ENCODE measurements around the gene ODF2.
"Not testable (repeated sequence)": the region's sequence is repeated elsewhere in the genome, so short reads cannot be mapped to it uniquely, and the experiment has no call there.

ODF2 gene

GRCh38 chr9:128424268-128424780 is 31.5 kb upstream of the ODF2 start:
- DNase-seq (ENCODE audit: low spot score) = no peak

DNA sequence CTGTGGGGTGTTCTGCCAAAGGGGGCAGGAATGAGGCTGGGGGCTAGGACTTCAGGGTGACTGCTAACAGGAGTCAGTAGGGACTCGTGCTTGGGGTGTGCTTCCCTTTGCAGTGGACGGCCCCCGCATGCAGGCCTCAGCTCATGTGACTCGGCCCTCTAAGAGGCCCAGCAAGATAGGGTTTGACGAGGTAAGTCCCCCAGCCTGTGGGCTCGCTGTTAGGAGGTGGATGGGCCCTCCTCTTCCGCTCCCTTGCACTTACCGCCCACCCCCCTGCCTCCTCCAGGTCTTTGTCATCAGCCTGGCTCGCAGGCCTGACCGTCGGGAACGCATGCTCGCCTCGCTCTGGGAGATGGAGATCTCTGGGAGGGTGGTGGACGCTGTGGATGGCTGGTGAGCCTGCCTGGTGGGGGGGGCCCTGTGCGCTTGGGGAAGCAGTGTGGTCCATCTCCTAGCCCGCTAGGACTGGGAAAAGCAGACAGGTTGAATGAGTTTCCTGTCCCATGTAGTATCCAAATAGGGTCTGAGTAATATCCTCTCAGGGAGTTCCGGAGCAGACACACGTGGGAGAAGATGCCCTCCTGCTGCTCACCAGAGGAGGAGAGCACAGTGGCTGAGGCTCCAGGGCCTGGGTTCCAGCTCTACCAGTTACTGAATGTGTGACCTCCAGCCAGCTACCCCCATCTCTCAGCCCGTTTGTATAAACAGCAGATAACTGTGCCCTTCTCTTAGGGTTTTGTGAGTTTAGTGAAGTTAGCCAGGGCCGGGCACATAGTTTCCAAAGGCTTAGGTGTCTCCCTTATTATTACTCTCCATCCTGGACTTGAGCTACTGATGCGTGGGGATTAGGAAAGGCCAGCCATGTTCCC is 26.9 kb upstream of the ODF2 start:
- DNase-seq (ENCODE audit: low spot score) = no peak

DNA sequence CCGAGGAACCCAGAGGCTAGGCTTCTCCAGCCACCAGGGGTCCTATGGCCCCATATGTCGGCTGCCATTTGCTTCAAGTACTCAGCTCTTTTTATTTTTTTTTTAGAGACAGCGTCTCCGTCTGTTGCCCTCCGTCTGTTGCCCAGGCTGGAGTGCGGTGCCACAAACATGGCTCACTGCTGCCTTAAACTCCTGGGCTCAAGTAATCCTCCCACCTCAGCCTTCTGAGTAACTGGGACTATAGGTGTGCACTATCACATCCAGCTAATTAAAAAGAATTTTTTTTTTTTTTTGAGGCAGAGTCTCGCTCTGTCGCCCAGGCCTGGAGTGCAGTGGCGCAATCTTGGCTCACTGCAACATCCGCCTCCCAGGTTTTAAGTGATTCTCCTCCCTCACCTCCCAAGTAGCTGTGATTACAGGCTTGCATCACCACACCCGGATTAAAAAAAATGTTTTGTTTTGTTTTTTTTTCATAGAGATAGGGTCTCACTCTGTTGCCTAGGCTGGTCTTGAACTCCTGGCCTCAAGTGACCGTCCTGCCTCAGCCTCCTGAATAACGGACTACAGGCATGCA is 26.2 kb upstream of the ODF2 start:
- DNase-seq (ENCODE audit: low spot score) = no peak

GRCh38 chr9:128431207-128431606 is 24.6 kb upstream of the ODF2 start:
- no peak for DNase-seq (ENCODE audit: low spot score)

- no peak for DNase-seq (ENCODE audit: low spot score)
Measured at GRCh38 chr9:128434340-128434739, 21.5 kb upstream of the ODF2 start.

- no peak for DNase-seq (ENCODE audit: low spot score)
Measured at GRCh38 chr9:128435611-128436010, 20.2 kb upstream of the ODF2 start.

DNA sequence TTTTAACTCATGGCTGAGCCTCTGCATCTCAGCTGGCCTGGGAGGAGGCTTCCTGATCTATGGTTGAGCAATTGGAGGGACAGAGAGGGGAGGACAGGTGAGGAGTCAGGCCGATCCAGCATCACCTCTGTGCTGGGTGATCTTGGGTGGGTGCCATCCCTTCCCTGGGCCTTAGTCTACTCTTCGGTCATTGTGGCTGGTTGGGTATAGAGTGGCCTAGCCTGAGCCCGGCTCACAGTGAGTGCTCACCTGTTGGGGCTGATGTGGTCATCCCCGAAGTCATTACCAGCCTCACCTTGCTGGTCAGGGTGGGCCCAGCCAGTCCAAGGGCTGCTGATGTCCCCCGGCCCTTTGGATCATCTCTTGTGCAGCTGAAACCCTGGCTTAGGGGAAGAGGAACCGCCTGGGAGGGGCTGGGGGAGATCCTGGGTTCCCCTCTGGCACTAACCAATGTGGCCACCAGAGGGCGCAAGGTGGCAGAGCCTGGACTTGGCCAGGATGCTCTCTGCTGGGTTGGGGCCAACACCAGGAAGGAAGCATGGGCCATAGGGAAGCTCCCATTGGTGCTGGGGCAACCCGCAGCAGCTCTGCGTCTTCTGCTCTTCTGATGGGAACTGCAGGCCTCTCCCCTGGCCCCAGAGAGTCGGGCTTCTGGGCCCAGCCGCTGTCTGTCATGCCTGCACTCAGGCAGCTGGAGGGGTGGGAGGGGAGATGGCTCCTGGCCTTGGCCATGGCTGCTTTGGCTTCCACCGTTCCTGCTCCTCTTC is 17.3 kb upstream of the ODF2 start:
- DNase-seq (ENCODE audit: low spot score) = peak; percentile 74

GRCh38 chr9:128439273-128439672 is 16.5 kb upstream of the ODF2 start:
- DNase-seq (ENCODE audit: low spot score) = no peak

GRCh38 chr9:128442150-128442549 is 13.7 kb upstream of the ODF2 start:
- DNase-seq (ENCODE audit: low spot score) = no peak

DNA sequence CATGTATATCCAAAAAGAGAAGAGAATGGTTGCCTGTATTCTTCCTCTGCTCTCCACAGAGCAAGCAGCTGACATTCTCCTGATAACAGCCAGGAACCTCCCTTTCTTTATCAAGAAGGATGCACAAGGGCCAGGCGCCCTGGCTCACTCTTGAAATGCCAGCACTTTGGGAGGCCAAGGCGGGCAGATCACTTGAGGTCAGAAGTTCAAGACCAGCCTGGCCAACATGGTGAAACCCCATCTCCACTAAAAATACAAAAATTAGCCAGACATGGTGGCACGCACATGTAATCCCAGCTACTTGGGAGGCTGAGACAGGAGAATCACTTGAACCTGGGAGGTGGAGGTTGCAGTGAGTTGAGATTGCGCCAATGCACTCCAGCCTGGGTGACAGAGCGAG is 9.3 kb upstream of the ODF2 start:
- not testable (repeated sequence) for DNase-seq (ENCODE audit: low spot score)

GRCh38 chr9:128448746-128449145 is 7.1 kb upstream of the ODF2 start:
- DNase-seq (ENCODE audit: low spot score) = no peak

DNA sequence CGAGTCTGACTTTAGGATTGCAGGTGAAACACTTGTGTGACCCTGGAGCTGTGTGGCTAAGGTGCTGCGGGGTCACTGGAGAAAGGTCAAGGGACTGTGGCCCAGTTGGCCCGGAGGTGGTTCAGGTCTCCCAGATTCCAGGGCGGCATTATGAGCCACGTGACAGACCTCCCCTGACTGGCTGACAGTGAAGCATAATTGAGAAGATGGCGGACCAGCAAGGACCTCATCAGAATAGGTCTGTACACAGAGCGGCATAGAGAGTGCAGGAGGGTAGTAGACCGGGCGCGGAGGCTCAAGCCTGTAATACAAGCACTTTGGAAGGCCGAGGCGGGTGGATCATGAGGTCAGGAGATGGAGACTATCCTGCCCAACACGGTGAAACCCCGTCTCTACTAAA is 815 bp upstream of the ODF2 start:
- no peak for DNase-seq (ENCODE audit: low spot score)

GRCh38 chr9:128456613-128457061 is 831 bp downstream of the ODF2 start:
- peak; percentile 59 for DNase-seq (ENCODE audit: low spot score)

- DNase-seq (ENCODE audit: low spot score) = no peak
Measured at GRCh38 chr9:128457207-128457606, 1.4 kb downstream of the ODF2 start.

DNA sequence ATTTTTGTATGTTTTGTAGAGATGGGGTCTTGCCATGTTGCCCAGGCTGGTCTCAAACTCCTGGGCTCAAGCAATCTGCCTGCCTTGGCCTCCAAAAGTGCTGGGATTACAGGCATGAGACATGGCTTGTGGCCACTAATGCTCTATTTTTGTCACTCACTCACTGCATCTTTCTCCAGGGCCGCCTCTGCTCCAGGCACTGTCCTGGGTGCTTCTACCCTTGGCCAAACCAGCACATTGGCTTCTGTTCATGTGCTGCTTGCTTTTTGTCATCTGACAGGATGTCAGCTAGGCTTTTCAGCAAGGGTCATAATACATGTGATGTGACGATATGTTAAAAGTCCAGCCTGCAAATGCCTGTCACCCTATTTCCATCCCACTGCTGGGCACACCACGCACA is 3.2 kb downstream of the ODF2 start:
- no peak for DNase-seq (ENCODE audit: low spot score)

DNA sequence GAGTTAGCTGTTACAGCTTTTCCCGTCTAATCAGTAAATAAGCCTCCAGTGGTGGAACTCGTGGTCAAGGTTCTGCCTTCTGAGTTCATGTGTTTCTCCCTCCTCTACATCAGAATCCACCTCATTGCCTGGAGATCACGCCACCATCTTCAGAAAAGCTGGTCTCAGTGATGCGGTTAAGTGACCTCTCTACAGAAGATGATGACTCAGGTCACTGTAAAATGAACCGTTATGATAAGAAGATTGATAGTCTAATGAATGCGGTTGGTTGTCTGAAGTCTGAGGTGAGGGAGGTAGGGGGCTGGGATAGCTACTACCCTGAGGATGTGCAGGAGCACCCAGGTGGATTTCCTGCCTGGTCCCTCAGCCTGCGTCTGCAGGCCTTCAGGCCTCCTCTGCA is 13.3 kb downstream of the ODF2 start:
- DNase-seq (ENCODE audit: low spot score) = no peak

DNA sequence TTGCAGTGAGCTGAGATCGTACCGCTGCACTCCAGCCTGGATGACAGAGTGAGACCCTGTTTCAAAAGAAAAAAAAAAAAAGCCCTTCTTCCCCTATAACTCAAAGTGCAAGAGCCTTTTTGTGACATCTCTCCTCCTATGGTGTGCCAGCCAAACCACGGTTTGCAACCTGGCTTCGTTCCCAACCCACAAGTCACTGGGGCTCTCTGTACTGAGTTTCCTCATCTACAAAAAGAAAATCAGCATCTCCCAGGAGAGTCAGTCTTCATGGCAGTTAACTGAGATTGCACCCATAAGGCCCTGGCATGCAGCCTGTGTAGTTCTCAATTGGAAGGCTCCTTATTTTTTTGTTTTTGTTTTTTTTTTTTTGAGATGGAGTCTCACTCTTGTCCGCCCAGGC is 14.8 kb downstream of the ODF2 start:
- DNase-seq (ENCODE audit: low spot score) = no peak

- DNase-seq (ENCODE audit: low spot score) = no peak
Measured at GRCh38 chr9:128473104-128473503, 17.3 kb downstream of the ODF2 start.

GRCh38 chr9:128475867-128476266 is 20.1 kb downstream of the ODF2 start:
- DNase-seq (ENCODE audit: low spot score) = no peak

DNA sequence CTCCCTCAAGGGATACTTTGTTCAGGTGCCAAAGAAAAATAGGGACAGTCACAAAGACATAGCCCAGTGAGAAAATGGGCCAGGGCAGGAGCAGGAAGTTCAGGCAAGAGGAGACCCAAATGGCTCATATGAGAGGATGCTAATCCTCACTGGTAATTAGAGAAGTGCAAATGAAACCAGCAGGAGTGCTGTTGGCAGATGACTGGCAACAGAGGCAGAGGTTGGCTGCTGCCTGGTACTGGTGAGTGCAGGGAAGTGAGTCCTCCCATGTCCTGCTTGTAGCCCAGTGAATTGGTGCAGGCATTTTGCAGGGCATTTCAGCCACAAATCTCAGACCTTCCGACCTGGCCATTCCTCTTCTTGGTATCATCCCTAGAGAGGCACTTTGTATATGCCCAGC is 23.5 kb downstream of the ODF2 start:
- DNase-seq (ENCODE audit: low spot score) = no peak

DNA sequence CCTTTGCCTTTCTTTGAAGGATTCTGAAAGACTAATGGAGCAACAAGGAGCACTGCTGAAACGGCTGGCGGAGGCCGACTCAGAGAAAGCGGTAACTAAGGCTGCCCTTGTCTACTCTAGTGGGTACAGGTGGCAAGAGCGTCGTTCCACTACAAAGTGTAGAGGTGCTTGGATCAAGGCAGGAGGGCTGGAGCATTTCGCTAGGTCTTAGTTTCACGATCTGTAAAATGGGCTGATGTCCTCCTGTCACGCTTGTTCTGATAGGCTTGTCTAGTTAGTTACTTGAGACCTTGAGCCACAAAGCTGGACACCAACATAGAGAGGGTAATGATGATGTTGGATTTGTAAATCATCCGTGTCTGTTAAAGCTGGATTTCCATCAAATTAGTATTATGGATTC is 25.8 kb downstream of the ODF2 start:
- no peak for DNase-seq (ENCODE audit: low spot score)

DNA sequence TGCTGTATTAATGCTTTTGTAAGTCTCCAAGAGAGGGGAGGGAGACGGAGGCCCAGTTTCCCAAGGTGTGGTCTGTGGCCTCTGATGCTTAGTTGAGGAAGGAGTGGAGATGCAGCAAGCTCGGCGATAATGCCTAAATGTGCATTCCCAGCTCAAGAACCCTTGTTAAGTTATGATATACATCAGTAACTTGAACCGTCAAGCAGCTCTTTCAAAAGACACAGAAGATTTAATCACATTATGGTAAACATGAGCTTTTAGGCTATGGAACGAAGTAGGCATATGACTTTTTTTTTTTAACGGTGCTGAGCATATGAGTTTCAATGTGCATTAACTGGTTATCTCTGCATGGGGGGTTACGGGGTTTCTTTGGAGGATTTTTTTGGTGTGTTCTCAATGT is 26.4 kb downstream of the ODF2 start:
- DNase-seq (ENCODE audit: low spot score) = no peak
